ENCODE data around the gene SLC22A23. TPM values are rescaled to one million over a fixed set of nuclear protein-coding genes. Genes with fewer than 3 reads are reported as not detected.

The SLC22A23 gene
- total and polyA plus RNA-seq, 2 experiments from 2014 or later, result 2.4 to 7.3 TPM

DNA sequence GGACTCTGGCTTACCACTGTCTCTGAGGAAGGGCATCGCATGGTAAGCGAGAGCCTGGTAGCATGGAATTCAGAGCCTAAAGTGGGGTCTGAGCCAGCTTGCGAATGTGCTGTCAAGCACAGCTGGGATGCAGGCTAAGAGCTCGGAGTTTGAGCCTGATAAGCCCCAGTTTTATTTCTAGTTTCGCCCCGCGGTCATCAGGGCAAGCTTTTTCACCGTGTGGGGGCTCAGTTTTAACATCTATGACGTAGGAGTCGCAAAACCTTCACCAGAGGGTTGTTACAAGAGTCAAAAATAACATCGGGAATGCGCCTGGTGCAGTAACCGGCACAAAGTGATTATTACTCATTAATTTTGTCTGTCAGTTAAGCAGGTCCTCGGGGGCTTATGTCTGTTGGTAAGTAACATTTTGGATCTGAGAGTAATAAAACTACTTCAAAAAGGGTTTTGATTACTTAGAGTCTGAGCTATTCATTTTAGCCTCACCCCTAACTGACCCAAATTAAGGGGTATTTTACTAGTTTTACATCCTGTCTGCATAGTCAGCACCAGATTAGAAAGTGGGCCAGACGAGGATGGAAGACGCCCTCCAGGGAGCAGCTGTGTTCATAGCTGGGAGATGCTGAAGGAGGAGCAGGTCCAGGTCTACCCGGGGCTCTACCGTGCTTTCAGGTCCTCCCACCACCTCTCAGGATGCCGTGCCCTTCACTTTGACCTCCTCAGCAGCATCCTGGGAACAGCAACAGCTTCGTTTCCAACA, 29.7 kb downstream of the SLC22A23 start:
- Histone ChIP-seq H3K36me3 (ENCODE audit: low read depth) (no peaks in the 10 kb centered on the region), H3K4me1 (ENCODE audit: insufficient read depth) (peaks cover 36% of the 10 kb centered on the region), H3K79me2 (ENCODE audit: insufficient read depth) (peaks cover 5% of the 10 kb centered on the region; the same call in 1 of the 2 replicates), H4K20me1 (ENCODE audit: insufficient read depth) (no peaks in the 10 kb centered on the region), H3K27ac (no peak overlapping the region), H3K4me3 (no peak overlapping the region), H3K9me2 (ENCODE audit: insufficient read depth) (no peaks in the 10 kb centered on the region), H2AFZ (peak overlapping the region; percentile 46), H3K27me3 (replicated peaks; ENCODE audit: insufficient read depth) (no peaks in the 10 kb centered on the region), H3K9me3 (ENCODE audit: low read depth) (no peaks in the 10 kb centered on the region), H3K4me2 (ENCODE audit: unreplicated experiment) (peak overlapping the region; percentile 26), H3F3A (ENCODE audit: insufficient read depth) (peaks cover 18% of the 10 kb centered on the region), H3K9ac (no peak overlapping the region)
- 65 to 67% methylated on average over 20 of the region's 20 CpGs for WGBS, 2 experiments (ENCODE audit: low coverage in 1 of 2, low lambda C conversion rate in 2 of 2, missing lambda C conversion rate in 2 of 2)
- in situ Hi-C loops (cut with MboI), result no loop called here
- TF ChIP-seq EZH2 (IDR thresholded peaks at IDR 0.05; ENCODE audit: insufficient read depth, poor library complexity, severe bottlenecking) (no peak), EZH2phosphoT487 (IDR thresholded peaks at IDR 0.05; ENCODE audit: insufficient read depth, low read depth) (no peak)
- no peak for DNase-seq

DNA sequence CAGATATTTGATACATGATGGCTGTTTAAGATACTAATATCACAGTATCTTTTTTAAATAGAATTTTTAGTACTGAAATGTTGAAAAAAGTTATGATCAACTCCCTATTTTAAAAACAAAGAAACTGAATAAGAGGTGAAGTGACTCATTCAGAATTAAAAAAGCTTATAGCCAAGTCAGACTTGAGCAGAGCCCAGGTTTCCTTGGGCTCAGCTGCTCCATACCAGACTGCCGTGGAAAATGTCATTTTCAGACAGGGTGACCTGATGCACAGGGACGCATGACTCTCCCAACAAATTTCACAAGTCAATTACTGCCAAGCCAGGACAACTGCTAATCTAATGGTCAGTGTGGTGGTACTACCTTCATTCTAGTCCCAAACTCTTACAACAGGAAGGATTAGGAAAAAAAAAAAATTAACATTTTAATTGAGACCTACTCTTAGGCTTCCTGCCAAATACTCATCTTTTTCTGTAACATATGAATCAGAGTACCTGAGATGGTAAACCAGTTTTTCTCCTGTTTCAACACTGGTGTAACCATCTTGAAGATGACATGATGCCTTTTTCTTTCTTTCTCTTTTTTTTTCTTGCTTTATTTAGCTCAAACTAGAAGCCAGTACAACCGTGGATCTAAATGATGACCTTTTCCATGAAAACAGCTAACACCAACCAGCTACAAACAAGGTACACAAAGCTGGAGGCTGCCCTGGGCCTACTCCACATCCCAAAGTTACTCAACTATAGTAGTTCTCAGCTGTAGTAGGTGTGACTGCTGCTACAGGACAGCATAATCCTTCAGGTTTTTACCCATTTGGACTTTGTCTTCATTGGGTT, 30.5 kb downstream of the SLC22A23 start:
- Histone ChIP-seq H3K4me1 (ENCODE audit: insufficient read depth) (peaks cover 44% of the 10 kb centered on the region), H3K79me2 (ENCODE audit: insufficient read depth) (peaks cover 9% of the 10 kb centered on the region; the same call in 1 of the 2 replicates), H3K36me3 (ENCODE audit: low read depth) (no peaks in the 10 kb centered on the region), H3K9ac (no peak overlapping the region), H2AFZ (no peak overlapping the region), H3K9me2 (ENCODE audit: insufficient read depth) (no peaks in the 10 kb centered on the region), H3K4me2 (ENCODE audit: unreplicated experiment) (peak overlapping the region; percentile 26), H3K27me3 (replicated peaks; ENCODE audit: insufficient read depth) (no peaks in the 10 kb centered on the region), H4K20me1 (ENCODE audit: insufficient read depth) (no peaks in the 10 kb centered on the region), H3K27ac (no peak overlapping the region), H3F3A (ENCODE audit: insufficient read depth) (peaks cover 26% of the 10 kb centered on the region), H3K4me3 (no peak overlapping the region), H3K9me3 (ENCODE audit: low read depth) (no peaks in the 10 kb centered on the region)
- in situ Hi-C loops (cut with MboI), result no loop called here
- DNase-seq, result peak; percentile 50
- 57 to 62% methylated on average over 3 of the region's 3 CpGs for WGBS, 2 experiments (ENCODE audit: low coverage in 1 of 2, low lambda C conversion rate in 2 of 2, missing lambda C conversion rate in 2 of 2)
- no peak for TF ChIP-seq EZH2 (IDR thresholded peaks at IDR 0.05; ENCODE audit: insufficient read depth, poor library complexity, severe bottlenecking)
- no peak for TF ChIP-seq EZH2phosphoT487 (IDR thresholded peaks at IDR 0.05; ENCODE audit: insufficient read depth, low read depth)

DNA sequence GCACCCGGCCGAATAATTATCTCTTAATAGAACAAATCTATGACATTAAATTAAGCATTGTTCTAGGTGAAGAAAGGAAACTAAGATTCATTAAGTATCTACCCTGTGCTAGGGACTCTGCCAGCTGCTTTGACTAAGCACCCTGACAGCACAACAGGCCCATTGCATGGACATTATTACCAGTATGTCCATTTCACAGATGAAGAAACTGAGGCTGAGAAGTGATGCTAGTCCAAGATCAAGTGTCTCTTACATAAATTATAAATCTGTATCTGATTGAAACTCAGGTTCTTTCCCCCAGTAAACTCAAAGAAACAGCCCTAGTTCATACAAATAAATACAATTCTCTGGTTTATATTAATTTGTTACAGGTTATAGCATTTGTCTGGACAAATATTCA, 31.3 kb downstream of the SLC22A23 start:
- Histone ChIP-seq H3K4me1 (ENCODE audit: insufficient read depth) (peaks cover 52% of the 10 kb centered on the region), H3K9ac (no peak overlapping the region), H3K9me2 (ENCODE audit: insufficient read depth) (no peaks in the 10 kb centered on the region), H3K9me3 (ENCODE audit: low read depth) (no peaks in the 10 kb centered on the region), H3K27ac (no peak overlapping the region), H3K4me3 (no peak overlapping the region), H3K4me2 (ENCODE audit: unreplicated experiment) (peak overlapping the region; percentile 2), H3F3A (ENCODE audit: insufficient read depth) (peaks cover 30% of the 10 kb centered on the region), H2AFZ (no peak overlapping the region), H3K79me2 (ENCODE audit: insufficient read depth) (peaks cover 11% of the 10 kb centered on the region; the same call in 1 of the 2 replicates), H4K20me1 (ENCODE audit: insufficient read depth) (no peaks in the 10 kb centered on the region), H3K27me3 (replicated peaks; ENCODE audit: insufficient read depth) (no peaks in the 10 kb centered on the region), H3K36me3 (ENCODE audit: low read depth) (no peaks in the 10 kb centered on the region)
- WGBS, 2 experiments (ENCODE audit: low coverage in 1 of 2, low lambda C conversion rate in 2 of 2, missing lambda C conversion rate in 2 of 2), result 90 to 95% methylated on average over 2 of the region's 2 CpGs
- in situ Hi-C loops (cut with MboI), result no loop called here
- DNase-seq, result no peak
- no peak for TF ChIP-seq EZH2phosphoT487 (IDR thresholded peaks at IDR 0.05; ENCODE audit: insufficient read depth, low read depth)
- no peak for TF ChIP-seq EZH2 (IDR thresholded peaks at IDR 0.05; ENCODE audit: insufficient read depth, poor library complexity, severe bottlenecking)

DNA sequence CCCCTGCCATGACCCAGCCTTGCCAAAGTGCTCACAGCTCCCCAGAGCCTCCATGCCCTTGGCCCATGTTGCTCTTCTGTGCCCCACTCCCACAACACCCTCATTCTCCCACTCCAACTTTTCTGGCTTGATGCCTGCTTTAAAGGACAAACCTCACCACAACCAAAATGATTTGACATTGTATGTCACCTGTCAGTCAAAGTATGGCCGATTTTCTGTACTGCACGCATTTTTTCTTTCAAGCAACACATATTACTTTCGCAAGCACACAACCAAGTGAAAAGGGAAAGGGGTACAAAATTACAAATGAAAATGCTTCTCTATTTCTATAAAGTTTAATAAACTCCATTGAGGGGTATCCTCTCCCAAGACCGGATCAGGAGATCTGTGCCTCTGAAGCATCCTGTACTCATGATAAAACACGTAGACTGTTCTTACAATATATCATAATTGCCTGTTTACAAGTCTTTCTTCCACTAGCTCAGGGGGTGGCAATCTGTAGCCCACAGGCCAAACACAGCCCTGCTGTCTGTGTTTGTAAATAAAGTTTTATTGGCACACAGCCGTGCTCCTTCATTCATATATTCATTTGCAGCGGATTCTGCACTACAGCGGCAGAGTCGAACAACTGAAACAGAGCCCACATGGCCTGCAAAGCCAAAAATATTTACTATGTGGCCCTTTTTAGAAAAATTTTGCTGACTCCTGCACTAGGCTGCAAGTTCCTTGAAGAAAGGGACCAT, 32.5 kb downstream of the SLC22A23 start:
- in situ Hi-C loops (cut with MboI), result no loop called here
- H3K27me3 ChIP-seq (replicated peaks; ENCODE audit: insufficient read depth), result no peaks in the 10 kb centered on the region
- no peak for DNase-seq
- peaks cover 11% of the 10 kb centered on the region; the same call in 1 of the 2 replicates for H3K79me2 ChIP-seq (ENCODE audit: insufficient read depth)
- TF ChIP-seq EZH2 (IDR thresholded peaks at IDR 0.05; ENCODE audit: insufficient read depth, poor library complexity, severe bottlenecking) (no peak), EZH2phosphoT487 (IDR thresholded peaks at IDR 0.05; ENCODE audit: insufficient read depth, low read depth) (no peak)
- no peak overlapping the region for H2AFZ ChIP-seq
- H3K9me3 ChIP-seq (ENCODE audit: low read depth), result no peaks in the 10 kb centered on the region
- no peak overlapping the region for H3K4me2 ChIP-seq (ENCODE audit: unreplicated experiment)
- 94% methylated on average over 9 of the region's 9 CpGs for WGBS, 2 experiments (ENCODE audit: low coverage in 1 of 2, low lambda C conversion rate in 2 of 2, missing lambda C conversion rate in 2 of 2)
- peaks cover 40% of the 10 kb centered on the region for H3F3A ChIP-seq (ENCODE audit: insufficient read depth)
- H3K27ac ChIP-seq, result no peak overlapping the region
- no peaks in the 10 kb centered on the region for H3K9me2 ChIP-seq (ENCODE audit: insufficient read depth)
- no peaks in the 10 kb centered on the region for H3K36me3 ChIP-seq (ENCODE audit: low read depth)
- peaks cover 63% of the 10 kb centered on the region for H3K4me1 ChIP-seq (ENCODE audit: insufficient read depth)
- no peak overlapping the region for H3K4me3 ChIP-seq
- no peaks in the 10 kb centered on the region for H4K20me1 ChIP-seq (ENCODE audit: insufficient read depth)
- no peak overlapping the region for H3K9ac ChIP-seq
